ENCODE results near the gene IMPA2. TPM values are rescaled to one million over a fixed set of nuclear protein-coding genes. Genes with fewer than 3 reads are reported as not detected.

IMPA2 gene
- total and polyA plus RNA-seq, 10 of the 15 experiments (the other 5 are each of a cell fraction or from before 2014, with no cell fraction given), result 0.24 to 21.0 (median 11.4) TPM

- Histone ChIP-seq H3K4me3 (peak overlapping the region; percentile 24; the same call in 1 of the 2 replicates), H3K36me3 (ENCODE audit: control insufficient read depth in 2 of 2, insufficient read depth in 2 of 2, low read length in 1 of 2) (no peaks in the 10 kb centered on the region), H3K79me2 (ENCODE audit: control insufficient read depth, insufficient read depth, low read length) (no peaks in the 10 kb centered on the region), H3K9me3 (replicated peaks; ENCODE audit: control insufficient read depth, insufficient read depth, low read length) (no peaks in the 10 kb centered on the region), H3K4me2 (ENCODE audit: control insufficient read depth, insufficient read depth) (peak overlapping the region; percentile 98), H3K27ac (ENCODE audit: control insufficient read depth, insufficient read depth) (peak overlapping the region; percentile 73), H3K4me1 (ENCODE audit: control insufficient read depth, insufficient read depth, low read length) (peaks cover 32% of the 10 kb centered on the region), H4K20me1 (ENCODE audit: control insufficient read depth, insufficient read depth) (no peaks in the 10 kb centered on the region), H2AFZ (ENCODE audit: control insufficient read depth, low read depth, low read length) (peak overlapping the region; percentile 68), H3K9ac (ENCODE audit: control insufficient read depth, insufficient read depth, low read length) (no peak overlapping the region; the same call in 1 of the 2 replicates), H3K27me3 (replicated peaks in 1 of 2; ENCODE audit: control insufficient read depth in 2 of 2, insufficient read depth in 2 of 2, low read length in 1 of 2) (no peaks in the 10 kb centered on the region)
- peak; percentile 84 for FAIRE-seq
- peak; percentile 59 for DNase-seq (ENCODE audit: low read depth, low spot score)
- BruUV-seq (replicated peaks), result no TSS peak
- in situ Hi-C loops (cut with MboI) (no loop called here), intact Hi-C loops (cut with micrococcal nuclease; ENCODE audit: unreplicated experiment) (no loop called here)
- SMC1A ChIA-PET (ENCODE audit: uncharacterized antibody, unreplicated experiment), result interaction anchor here (0.8 to 2.2 kb wide), 7 partner anchors 17 to 268 kb away, joined by 3 to 8 read pairs (median 3); no protein-coding TSS in a partner anchor
- WGBS (ENCODE audit: insufficient coverage, insufficient replicate concordance, low lambda C conversion rate, missing lambda C conversion rate), result under 1% methylated on average over 9 of the region's 9 CpGs
- RAD21 ChIA-PET (ENCODE audit: unreplicated experiment), result interaction anchor here (1.7 kb wide), 1 partner anchor 49 kb away, joined by 3 read pairs; no protein-coding TSS in a partner anchor
- CTCF ChIA-PET, result interaction anchor here (1.0 to 3.2 kb wide), 6 partner anchors 12 to 394 kb away, joined by 3 to 16 read pairs (median 6); no protein-coding TSS in a partner anchor
- ATAC-seq, result peak; percentile 97
- POLR2A ChIA-PET, result no interaction called here
- TF ChIP-seq SMC3 (IDR thresholded peaks at IDR 0.05; ENCODE audit: borderline replicate concordance, low read length), result no peak
- TF ChIP-seq EP300 (IDR thresholded peaks at IDR 0.05; ENCODE audit: borderline replicate concordance in 1 of 2, control insufficient read depth in 1 of 2, low read depth in 2 of 2, low read length in 2 of 2), result peak in 1 of 2 experiments; percentile 67; a peak in 1 of 4 replicates
- TF ChIP-seq RELB (IDR thresholded peaks at IDR 0.05; ENCODE audit: low read depth), result peak; percentile 88
- TF ChIP-seq ATF7 (IDR thresholded peaks at IDR 0.05; ENCODE audit: low read depth), result peak; percentile 27; the same call in 1 of the 2 replicates
- peak; percentile 84 for TF ChIP-seq NFIC (IDR thresholded peaks at IDR 0.05; ENCODE audit: low read depth, low read length)
- peak; percentile 79 for TF ChIP-seq ZNF217 (IDR thresholded peaks at IDR 0.05)
- TF ChIP-seq CEBPB (IDR thresholded peaks at IDR 0.05; ENCODE audit: borderline replicate concordance in 1 of 2, low read depth in 2 of 2, low read length in 2 of 2), result no peak
- peak; percentile 93 for TF ChIP-seq IKZF1 (conservative IDR thresholded peaks at IDR 0.05)
- TF ChIP-seq YY1 (IDR thresholded peaks at IDR 0.05; ENCODE audit: low read depth, low read length), result peak; percentile 91
- peak; percentile 96 for TF ChIP-seq IKZF2 (IDR thresholded peaks at IDR 0.05)
- TF ChIP-seq NR2F1 (conservative IDR thresholded peaks at IDR 0.05), result peak; percentile 47; the same call in 1 of the 2 replicates
- 0 out of 2 replicates have a peak, but pooled peaks have one; percentile 18 for TF ChIP-seq TCF12 (IDR thresholded peaks at IDR 0.05; ENCODE audit: low read depth, low read length)
- 0 out of 2 replicates have a peak, but pooled peaks have one; percentile 35 for TF ChIP-seq TBL1XR1 (IDR thresholded peaks at IDR 0.05; ENCODE audit: low read depth, low read length)
- peak; percentile 80 for TF ChIP-seq RUNX3 (IDR thresholded peaks at IDR 0.05; ENCODE audit: low read length)
- peak in 1 of 2 experiments; percentile 27; a peak in 1 of 4 replicates for TF ChIP-seq BHLHE40 (IDR thresholded peaks at IDR 0.05; ENCODE audit: borderline replicate concordance in 1 of 2, low read depth in 2 of 2, low read length in 1 of 2)
- peak; percentile 95 for TF ChIP-seq MTA2 (IDR thresholded peaks at IDR 0.05; ENCODE audit: low read depth)
- no peak; the same call in 1 of the 2 replicates for TF ChIP-seq CREM (IDR thresholded peaks at IDR 0.05; ENCODE audit: low read depth)
- no peak for TF ChIP-seq RB1 (IDR thresholded peaks at IDR 0.05; ENCODE audit: borderline replicate concordance)
- no peak for TF ChIP-seq HDAC6 (IDR thresholded peaks at IDR 0.05; ENCODE audit: unreplicated experiment)
- no peak for TF ChIP-seq SMAD5 (IDR thresholded peaks at IDR 0.05; ENCODE audit: low read depth)
- peak; percentile 41; the same call in 1 of the 2 replicates for TF ChIP-seq PAX5 (IDR thresholded peaks at IDR 0.05; ENCODE audit: borderline replicate concordance, low read depth, low read length)
- peak; percentile 53; the same call in 1 of the 2 replicates for TF ChIP-seq BACH1 (IDR thresholded peaks at IDR 0.05; ENCODE audit: borderline replicate concordance)
- peak; percentile 92 for TF ChIP-seq IRF4 (IDR thresholded peaks at IDR 0.05; ENCODE audit: low read depth, low read length)
- TF ChIP-seq EED (IDR thresholded peaks at IDR 0.05; ENCODE audit: low read depth), result peak; percentile 94
Observed at GRCh38 chr18:12049978-12050811, 68.9 kb downstream of the IMPA2 start.

Data from GM12878 (cell line).